ENCODE measurements around the gene ZNF438.

DNA sequence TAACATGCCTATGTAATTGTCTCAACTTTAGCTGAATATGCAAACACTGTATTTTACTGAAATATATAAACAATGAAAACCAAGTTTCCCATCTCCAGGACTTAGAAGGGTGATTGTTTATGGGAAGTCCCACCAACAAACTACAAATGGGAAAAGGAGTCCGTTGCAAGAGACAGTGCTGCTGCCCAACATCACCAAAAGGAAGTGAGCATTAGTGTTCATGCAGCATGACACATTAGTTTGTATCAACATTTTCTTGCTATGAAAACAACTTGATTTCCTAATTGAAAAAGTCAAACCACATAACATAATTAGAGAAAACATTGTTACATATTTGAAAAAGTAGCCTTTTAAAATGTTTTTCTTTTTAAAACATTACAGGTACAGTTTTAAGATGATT lies 138.5 kb downstream of the ZNF438 start:
- TF ChIP-seq, protein P1, sequence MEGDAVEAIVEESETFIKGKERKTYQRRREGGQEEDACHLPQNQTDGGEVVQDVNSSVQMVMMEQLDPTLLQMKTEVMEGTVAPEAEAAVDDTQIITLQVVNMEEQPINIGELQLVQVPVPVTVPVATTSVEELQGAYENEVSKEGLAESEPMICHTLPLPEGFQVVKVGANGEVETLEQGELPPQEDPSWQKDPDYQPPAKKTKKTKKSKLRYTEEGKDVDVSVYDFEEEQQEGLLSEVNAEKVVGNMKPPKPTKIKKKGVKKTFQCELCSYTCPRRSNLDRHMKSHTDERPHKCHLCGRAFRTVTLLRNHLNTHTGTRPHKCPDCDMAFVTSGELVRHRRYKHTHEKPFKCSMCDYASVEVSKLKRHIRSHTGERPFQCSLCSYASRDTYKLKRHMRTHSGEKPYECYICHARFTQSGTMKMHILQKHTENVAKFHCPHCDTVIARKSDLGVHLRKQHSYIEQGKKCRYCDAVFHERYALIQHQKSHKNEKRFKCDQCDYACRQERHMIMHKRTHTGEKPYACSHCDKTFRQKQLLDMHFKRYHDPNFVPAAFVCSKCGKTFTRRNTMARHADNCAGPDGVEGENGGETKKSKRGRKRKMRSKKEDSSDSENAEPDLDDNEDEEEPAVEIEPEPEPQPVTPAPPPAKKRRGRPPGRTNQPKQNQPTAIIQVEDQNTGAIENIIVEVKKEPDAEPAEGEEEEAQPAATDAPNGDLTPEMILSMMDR (conservative IDR thresholded peaks at IDR 0.05; ENCODE audit: low read depth, low read length) = no peak
- TF ChIP-seq EZH2 (IDR thresholded peaks at IDR 0.05; ENCODE audit: borderline replicate concordance, low read depth, low read length, poor library complexity, severe bottlenecking) = no peak
